HepG2 (cell line): ENCODE results near the gene CMIP. TPM values are rescaled to one million over a fixed set of nuclear protein-coding genes. Genes with fewer than 3 reads are reported as not detected.

Experiments
- PHF8 ChIP-seq: sonication (generic); formaldehyde crosslinking; IDR thresholded peaks from 2 replicates; pipeline ENCODE4 v1.5.0; 2020; ENCODE audit warnings: missing genetic modification reagents
- ZNF318 ChIP-seq: sonication (generic); formaldehyde crosslinking; IDR thresholded peaks from 2 replicates; pipeline ENCODE4 v1.4.0; 2020; ENCODE audit warnings: mild to moderate bottlenecking, missing genetic modification reagents
- polyA plus RNA-seq, 8 experiments: library from polyadenylated mRNA; depleted of rRNA in 3 of 8; stranded (reverse) in 7 of 8; unstranded in 1 of 8; fragments of >200 nt; fragmentation: Illumina TruSeq in 4 of 8; extraction: Trizol in 4 of 8; gene quantifications; 2 replicates each; pipeline versions ENCODE4 v1.2.1 to v1.2.3, GENCODE V29; 2011 to 2016; ENCODE audit warnings: low read depth in 4 of 8, missing spikeins in 1 of 8, mixed read lengths in 1 of 8; ENCODE audit not compliant: insufficient read depth in 1 of 8
- total RNA-seq, 5 experiments: library from RNA; depleted of rRNA; stranded (reverse); fragments of >200 nt; fragmentation: Illumina TruSeq; extraction: Trizol; gene quantifications; 2 replicates each; pipeline ENCODE4 v1.2.3, GENCODE V29; 2016; ENCODE audit warnings: low read depth in 1 of 5

The CMIP gene
- total and polyA plus RNA-seq, 2 of the 13 experiments (the other 11 are each of a cell fraction or from before 2014, with no cell fraction given), result 10.9 to 18.1 TPM

- no peak for TF ChIP-seq ZNF318 (CRISPR knock-in tag)
- TF ChIP-seq PHF8 (CRISPR knock-in tag), result no peak
- TF ChIP-seq, all 625 proteins: peak for 0
Measured at GRCh38 chr16:81720973-81721906, 276.6 kb downstream of the CMIP start (continued).
